ENCODE data around the gene SETX. TPM values are rescaled to one million over a fixed set of nuclear protein-coding genes. Genes with fewer than 3 reads are reported as not detected.

SETX gene
- total RNA-seq, 1 donor = 89.8 TPM

DNA sequence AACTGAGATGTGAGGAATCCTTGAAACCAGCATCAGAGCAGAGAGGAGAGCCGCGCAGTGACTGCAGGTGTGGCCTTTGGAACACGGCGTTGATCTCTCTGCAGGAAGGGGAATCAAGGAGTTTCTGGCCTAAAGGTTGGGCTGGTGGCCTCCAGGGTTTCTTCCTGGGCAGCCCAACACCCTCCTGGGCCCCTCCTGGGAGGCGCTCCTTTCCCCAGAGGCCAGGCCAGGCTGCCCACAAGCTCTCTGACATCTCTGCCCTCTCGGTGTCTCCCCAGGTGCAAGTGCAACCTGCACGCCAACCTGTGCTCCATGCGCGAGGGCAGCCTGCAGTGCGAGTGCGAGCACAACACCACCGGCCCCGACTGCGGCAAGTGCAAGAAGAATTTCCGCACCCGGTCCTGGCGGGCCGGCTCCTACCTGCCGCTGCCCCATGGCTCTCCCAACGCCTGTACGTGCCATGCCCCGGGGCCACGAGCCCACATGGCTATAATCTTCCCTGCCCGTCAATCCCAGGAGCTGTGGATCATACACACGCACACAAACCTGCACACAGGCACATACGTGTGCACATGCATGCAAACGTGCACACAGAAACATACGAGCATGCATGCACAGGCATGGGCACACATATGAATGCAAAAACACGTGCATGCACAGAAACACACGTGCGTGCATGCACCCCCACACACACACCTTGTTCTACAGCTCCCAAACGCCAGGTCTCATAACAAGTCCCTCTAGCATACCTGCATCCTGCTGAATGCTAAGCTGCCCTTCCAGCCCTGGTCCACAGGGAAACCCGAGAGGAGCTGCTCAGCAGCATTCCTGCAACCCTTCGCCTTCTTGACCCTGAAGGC is 128.0 kb downstream of the SETX start:
- DNase-seq (ENCODE audit: low read depth) = no peak
- TF ChIP-seq CTCF (IDR thresholded peaks at IDR 0.05; ENCODE audit: insufficient read depth, low read depth, low read length) = no peak

GRCh38 chr9:132224645-132225044 is 130.1 kb downstream of the SETX start:
- DNase-seq (ENCODE audit: low read depth) = no peak
- no peak for TF ChIP-seq CTCF (IDR thresholded peaks at IDR 0.05; ENCODE audit: insufficient read depth, low read depth, low read length)

More for the DNA sequence above, 128.0 kb downstream of the SETX start:
- H3K4me3 ChIP-seq (ENCODE audit: low read depth, low read length) = no peak overlapping the region

DNA sequence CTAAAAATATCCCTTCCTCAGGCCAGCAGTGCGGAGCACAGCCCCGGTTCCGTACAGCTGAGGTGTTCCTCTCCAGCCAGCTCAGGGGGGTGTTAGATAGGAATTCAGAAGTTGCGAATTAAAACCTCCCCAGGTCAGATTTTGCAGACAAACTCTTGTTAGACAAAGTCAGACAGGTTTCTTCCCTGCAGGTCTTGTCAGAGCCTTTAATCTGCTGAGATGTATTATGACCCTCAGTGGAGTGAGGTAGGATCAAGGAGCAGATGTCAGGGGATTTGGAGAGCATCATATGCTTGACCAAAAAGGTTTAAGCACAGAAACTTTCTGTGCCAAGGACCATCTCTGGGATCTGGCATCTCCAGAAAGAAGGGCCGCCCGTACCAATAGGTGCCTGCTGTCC is 132.8 kb downstream of the SETX start:
- H3K4me3 ChIP-seq (ENCODE audit: low read depth, low read length) = no peak overlapping the region
- TF ChIP-seq CTCF (IDR thresholded peaks at IDR 0.05; ENCODE audit: insufficient read depth, low read depth, low read length) = no peak
- no peak for DNase-seq (ENCODE audit: low read depth)

More at GRCh38 chr9:132224645-132225044, 130.1 kb downstream of the SETX start:
- H3K4me3 ChIP-seq (ENCODE audit: low read depth, low read length) = no peak overlapping the region

DNA sequence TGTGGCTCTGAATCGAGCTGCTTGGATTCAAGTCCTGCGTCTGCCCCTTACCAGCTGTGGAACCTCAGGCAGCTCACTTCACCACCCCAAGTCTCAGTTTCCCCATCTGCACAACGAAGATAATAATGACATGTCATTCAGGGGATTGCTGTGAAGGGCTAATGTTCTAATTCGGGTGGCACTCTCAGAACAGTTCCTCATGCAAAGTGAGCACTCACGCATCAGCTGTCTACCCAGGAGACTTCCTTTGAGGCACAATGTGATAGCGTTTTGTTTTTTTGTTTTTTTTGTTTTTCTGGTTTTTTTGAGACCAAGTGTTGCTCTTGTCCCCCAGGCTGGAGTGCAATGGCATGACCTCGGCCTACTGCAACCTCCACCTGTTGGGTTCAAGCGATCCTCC is 136.6 kb downstream of the SETX start:
- no peak overlapping the region for H3K4me3 ChIP-seq (ENCODE audit: low read depth, low read length)
- DNase-seq (ENCODE audit: low read depth) = no peak
- TF ChIP-seq CTCF (IDR thresholded peaks at IDR 0.05; ENCODE audit: insufficient read depth, low read depth, low read length) = no peak

- DNase-seq (ENCODE audit: low read depth) = no peak
- TF ChIP-seq CTCF (IDR thresholded peaks at IDR 0.05; ENCODE audit: insufficient read depth, low read depth, low read length) = no peak
- no peak overlapping the region for H3K4me3 ChIP-seq (ENCODE audit: low read depth, low read length)
These were observed 137.7 kb downstream of the SETX start for GRCh38 chr9:132216861-132217619.

GRCh38 chr9:132214027-132214622 is 140.7 kb downstream of the SETX start:
- no peak overlapping the region for H3K4me3 ChIP-seq (ENCODE audit: low read depth, low read length)
- TF ChIP-seq CTCF (IDR thresholded peaks at IDR 0.05; ENCODE audit: insufficient read depth, low read depth, low read length) = no peak
- DNase-seq (ENCODE audit: low read depth) = peak; percentile 63

All from fibroblast of villous mesenchyme (primary cell).